A673 (cell line): Measurements from ENCODE around the gene PAX5. TPM values are rescaled to one million over a fixed set of nuclear protein-coding genes. Genes with fewer than 3 reads are reported as not detected.

Experiments
- BruUV-seq: library from RNA; stranded (reverse); fragments of 400-500 nt; replicated peaks from 2 replicates; lab custom pipeline; 2021; lab: Mats Ljungman, UMichigan
- CTCF ChIA-PET: fragments of 300-600 bp; sonication (Branson Sonifier 250); formaldehyde crosslinking; loops from one replicate; lab custom pipeline; 2022; ENCODE audit warnings: antibody characterized with exemption; lab: Charles Lee
- POLR2A ChIA-PET: fragments of 300-600 bp; sonication (Branson Sonifier 250); formaldehyde crosslinking; loops from one replicate; lab custom pipeline; 2022; ENCODE audit warnings: antibody characterized with exemption; ENCODE audit not compliant: low non-redundant PET; lab: Charles Lee
- DNase-seq: peaks from one replicate; pipeline ENCODE4 v3.0.0-alpha.2; 2015; ENCODE audit warnings: low spot score
- H3K27ac ChIP-seq: fragments of 200-600 bp; sonication (generic); 2 replicates; pipeline ENCODE4 v1.5.1; 2016; ENCODE audit warnings: mixed run types, low read depth, mild to moderate bottlenecking, mixed read lengths, antibody characterized with exemption, low read length; ENCODE audit not compliant: poor library complexity, severe bottlenecking
- H3K27me3 ChIP-seq: fragments of 200-600 bp; sonication (generic); replicated peaks from 2 replicates; pipeline ENCODE4 v1.6.1; 2017; ENCODE audit warnings: mixed run types, low read depth, mild to moderate bottlenecking, mixed read lengths, antibody characterized with exemption, low read length; ENCODE audit not compliant: insufficient read depth, poor library complexity
- H3K36me3 ChIP-seq: fragments of 200-600 bp; sonication (generic); 2 replicates; pipeline ENCODE4 v1.6.1; 2016; ENCODE audit warnings: mixed run types, mild to moderate bottlenecking, mixed read lengths, antibody characterized with exemption, low read length; ENCODE audit not compliant: insufficient read depth, poor library complexity, severe bottlenecking
- H3K4me1 ChIP-seq: fragments of 200-600 bp; sonication (generic); 2 replicates; pipeline ENCODE4 v1.6.1; 2017; ENCODE audit warnings: mixed run types, mild to moderate bottlenecking, mixed read lengths, antibody characterized with exemption, low read length; ENCODE audit not compliant: insufficient read depth, poor library complexity, severe bottlenecking
- H3K4me3 ChIP-seq: fragments of 200-600 bp; sonication (generic); 2 replicates; pipeline ENCODE4 v1.5.1; 2016; ENCODE audit warnings: low read depth, mixed run types, mild to moderate bottlenecking, mixed read lengths, low read length; ENCODE audit not compliant: poor library complexity, severe bottlenecking
- H3K9me3 ChIP-seq: fragments of 200-600 bp; sonication (generic); 2 replicates; pipeline ENCODE4 v1.6.1; 2016; ENCODE audit warnings: mixed run types, low read depth, mild to moderate bottlenecking, mixed read lengths, antibody characterized with exemption, low read length; ENCODE audit not compliant: poor library complexity, severe bottlenecking
- EZH2 ChIP-seq: fragments of 200-600 bp; sonication (generic); IDR thresholded peaks from 2 replicates; pipeline ENCODE4 v1.6.1; 2017; ENCODE audit warnings: borderline replicate concordance, low read depth, mild to moderate bottlenecking, mixed read lengths, antibody characterized with exemption, low read length; ENCODE audit not compliant: poor library complexity, severe bottlenecking
- intact Hi-C: fragments of 100-400 bp; cut with micrococcal nuclease; formaldehyde crosslinking; loops from one replicate; pipeline ENCODE4 v1.10.0; 2022; ENCODE audit not compliant: unreplicated experiment
- total RNA-seq: library from RNA; stranded (reverse); gene quantifications from 2 replicates; pipeline ENCODE4 v1.2.3, GENCODE V29; 2021
- TF ChIP-seq, protein P1 (sequence below): fragments of 300-800, 200-600 bp; sonication (generic); conservative IDR thresholded peaks from 2 replicates; pipeline ENCODE4 v1.5.1; 2017; ENCODE audit warnings: low read depth, mild to moderate bottlenecking, antibody characterized with exemption, low read length, moderate library complexity, mixed read lengths

PAX5 gene
- total RNA-seq, 1 experiment from 2014 or later = 5.5 TPM

DNA sequence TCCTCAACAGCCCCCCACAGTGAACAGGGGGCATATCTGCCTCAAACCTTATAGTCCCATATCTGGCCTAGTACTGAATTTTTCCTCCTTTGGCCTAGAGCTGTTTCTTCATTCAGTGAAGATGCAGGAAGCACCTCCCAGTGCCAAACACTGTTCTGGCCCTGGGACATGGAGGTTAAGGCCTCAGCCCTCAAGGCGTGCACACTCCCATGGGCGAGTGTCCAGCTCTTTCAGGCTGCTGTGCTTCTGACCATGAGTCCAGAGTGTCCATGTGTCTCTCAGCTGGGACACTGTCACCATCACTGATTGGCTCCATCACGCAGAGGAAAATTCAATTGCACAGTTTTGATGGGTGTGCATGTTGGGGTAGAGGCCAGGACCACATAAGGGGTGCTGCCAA is 151.5 kb downstream of the PAX5 start:
- TF ChIP-seq, protein P1, sequence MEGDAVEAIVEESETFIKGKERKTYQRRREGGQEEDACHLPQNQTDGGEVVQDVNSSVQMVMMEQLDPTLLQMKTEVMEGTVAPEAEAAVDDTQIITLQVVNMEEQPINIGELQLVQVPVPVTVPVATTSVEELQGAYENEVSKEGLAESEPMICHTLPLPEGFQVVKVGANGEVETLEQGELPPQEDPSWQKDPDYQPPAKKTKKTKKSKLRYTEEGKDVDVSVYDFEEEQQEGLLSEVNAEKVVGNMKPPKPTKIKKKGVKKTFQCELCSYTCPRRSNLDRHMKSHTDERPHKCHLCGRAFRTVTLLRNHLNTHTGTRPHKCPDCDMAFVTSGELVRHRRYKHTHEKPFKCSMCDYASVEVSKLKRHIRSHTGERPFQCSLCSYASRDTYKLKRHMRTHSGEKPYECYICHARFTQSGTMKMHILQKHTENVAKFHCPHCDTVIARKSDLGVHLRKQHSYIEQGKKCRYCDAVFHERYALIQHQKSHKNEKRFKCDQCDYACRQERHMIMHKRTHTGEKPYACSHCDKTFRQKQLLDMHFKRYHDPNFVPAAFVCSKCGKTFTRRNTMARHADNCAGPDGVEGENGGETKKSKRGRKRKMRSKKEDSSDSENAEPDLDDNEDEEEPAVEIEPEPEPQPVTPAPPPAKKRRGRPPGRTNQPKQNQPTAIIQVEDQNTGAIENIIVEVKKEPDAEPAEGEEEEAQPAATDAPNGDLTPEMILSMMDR = no peak
- no peak for TF ChIP-seq EZH2
- no peak for DNase-seq
- H3K9me3 ChIP-seq = no peaks in the 10 kb centered on the region
- BruUV-seq = no TSS peak
- ChIA-PET POLR2A (no interaction called here), CTCF (no interaction called here)
- H3K4me1 ChIP-seq = no peaks in the 10 kb centered on the region
- intact Hi-C loops = no loop called here
- H3K36me3 ChIP-seq = no peaks in the 10 kb centered on the region
- H3K4me3 ChIP-seq = no peak overlapping the region
- no peaks in the 10 kb centered on the region for H3K27me3 ChIP-seq
- no peak overlapping the region for H3K27ac ChIP-seq

DNA sequence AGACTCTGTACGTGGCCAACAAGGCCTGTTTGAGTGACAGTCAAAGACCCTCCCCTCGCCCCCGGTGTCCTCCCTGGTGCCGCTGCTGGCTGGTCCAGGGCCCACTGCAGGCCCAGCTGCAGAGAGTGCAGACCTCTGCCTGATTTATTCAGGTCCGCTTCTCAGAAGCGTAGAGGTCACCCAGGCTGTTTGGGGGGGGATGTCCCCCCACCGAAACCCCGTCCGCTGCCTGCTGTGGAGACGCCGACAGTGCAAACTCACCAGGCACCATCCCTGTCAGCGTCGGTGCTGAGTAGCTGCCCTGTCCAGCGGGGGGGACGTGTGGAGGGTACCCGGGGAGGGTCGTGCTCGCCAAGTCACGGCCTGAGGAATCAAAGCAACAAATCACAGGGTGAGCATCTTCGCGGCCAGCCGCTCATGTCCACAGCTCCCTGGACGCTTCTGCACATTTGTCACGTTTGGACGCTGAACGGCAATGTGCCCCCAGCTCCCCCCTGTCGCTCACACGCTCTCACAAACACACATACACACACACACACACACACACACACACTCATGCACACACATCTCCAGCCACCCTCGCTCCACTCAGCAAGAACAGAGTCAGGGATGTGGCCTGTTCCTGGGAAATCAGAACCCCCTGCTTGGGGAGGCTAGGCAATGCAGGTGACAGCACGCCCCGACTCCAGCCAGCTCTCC is 152.2 kb downstream of the PAX5 start:
- intact Hi-C loops = no loop called here
- H3K4me3 ChIP-seq = no peak overlapping the region
- no TSS peak for BruUV-seq
- no peaks in the 10 kb centered on the region for H3K36me3 ChIP-seq
- DNase-seq = no peak
- no peak overlapping the region for H3K27ac ChIP-seq
- no peaks in the 10 kb centered on the region for H3K9me3 ChIP-seq
- TF ChIP-seq, protein P1 = no peak
- no peak for TF ChIP-seq EZH2
- H3K4me1 ChIP-seq = no peaks in the 10 kb centered on the region
- H3K27me3 ChIP-seq = no peaks in the 10 kb centered on the region
- POLR2A ChIA-PET = no interaction called here
- CTCF ChIA-PET = no interaction called here

DNA sequence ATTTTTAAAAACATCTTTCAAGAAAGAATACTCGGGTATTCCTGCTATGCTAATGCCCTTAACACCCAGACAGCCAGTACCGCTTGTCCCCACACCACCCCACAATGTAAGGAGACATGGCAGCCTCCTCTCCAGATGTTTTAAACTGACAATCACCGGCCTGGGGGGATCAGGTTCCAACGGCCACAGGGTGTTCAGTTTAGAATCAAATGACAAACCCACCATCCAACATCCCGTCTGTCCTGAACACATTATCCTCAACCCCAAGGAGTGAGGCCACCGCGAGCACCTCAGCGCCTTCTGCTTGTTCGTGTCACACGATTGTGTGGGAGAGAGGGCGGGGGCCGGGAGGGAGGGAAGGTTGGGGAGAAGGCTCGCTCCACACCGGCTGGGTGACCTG is 152.8 kb downstream of the PAX5 start:
- Histone ChIP-seq H3K36me3 (no peaks in the 10 kb centered on the region), H3K27ac (no peak overlapping the region), H3K4me1 (no peaks in the 10 kb centered on the region), H3K9me3 (no peaks in the 10 kb centered on the region), H3K27me3 (no peaks in the 10 kb centered on the region), H3K4me3 (no peak overlapping the region)
- intact Hi-C loops = no loop called here
- ChIA-PET CTCF (no interaction called here), POLR2A (no interaction called here)
- no peak for DNase-seq
- TF ChIP-seq EZH2 = no peak
- TF ChIP-seq, protein P1 = no peak
- no TSS peak for BruUV-seq
